Astrocyte of the cerebellum (primary cell): ENCODE measurements around the gene CORO2A.

Source experiments
- DNase-seq: peaks from one replicate; pipeline ENCODE4 v3.0.0-alpha.2; 2011; ENCODE audit warnings: low read depth
- H3K4me3 ChIP-seq: 2 replicates; pipeline ENCODE4 v1.5.1; 2011; ENCODE audit warnings: mild to moderate bottlenecking, low read depth, low read length, moderate library complexity
- CTCF ChIP-seq: IDR thresholded peaks from 2 replicates; pipeline ENCODE4 v1.5.1; 2012; ENCODE audit warnings: low read length, low read depth, moderate library complexity, mild to moderate bottlenecking; ENCODE audit errors: missing control alignments
- in situ Hi-C: cut with HindIII; loops from 2 replicates; pipeline ENCODE4 v1.10.0; 2017; ENCODE audit warnings: low sequenced_read_pairs

CORO2A gene

GRCh38 chr9:98150721-98151120 lies 41.7 kb downstream of the CORO2A start:
- DNase-seq, result no peak
- in situ Hi-C loops, result no loop called here
- TF ChIP-seq CTCF, result no peak
- no peak overlapping the region for H3K4me3 ChIP-seq

- no peak for DNase-seq
- TF ChIP-seq CTCF, result no peak
- in situ Hi-C loops, result no loop called here
- H3K4me3 ChIP-seq, result no peak overlapping the region
These were observed 42.3 kb downstream of the CORO2A start for GRCh38 chr9:98150164-98150563.

- no peak for TF ChIP-seq CTCF
- DNase-seq, result no peak
- H3K4me3 ChIP-seq, result no peak overlapping the region
- in situ Hi-C loops, result no loop called here
These were observed 43.0 kb downstream of the CORO2A start for GRCh38 chr9:98149422-98149821.

GRCh38 chr9:98148486-98148885 lies 44.0 kb downstream of the CORO2A start:
- in situ Hi-C loops, result no loop called here
- H3K4me3 ChIP-seq, result no peak overlapping the region
- no peak for TF ChIP-seq CTCF
- no peak for DNase-seq

GRCh38 chr9:98147582-98147981 lies 44.9 kb downstream of the CORO2A start:
- in situ Hi-C loops, result no loop called here
- DNase-seq, result no peak
- TF ChIP-seq CTCF, result no peak
- no peak overlapping the region for H3K4me3 ChIP-seq

- no peak for DNase-seq
- in situ Hi-C loops, result no loop called here
- no peak for TF ChIP-seq CTCF
- no peak overlapping the region for H3K4me3 ChIP-seq
These were observed 46.1 kb downstream of the CORO2A start for GRCh38 chr9:98146101-98146991.
